HG03095 (cell line): Measurements from ENCODE around the gene APOB.

Source experiments
- ATAC-seq: cut with Tn5 transposase; IDR thresholded peaks from one replicate; pipeline ENCODE4 v1.9.1; 2021; ENCODE audit warnings: moderate library complexity; ENCODE audit not compliant: unreplicated experiment

APOB gene

GRCh38 chr2:20953146-20953824, 90.6 kb downstream of the APOB start:
- ATAC-seq = no peak
